Endothelial cell (in vitro differentiated cells): ENCODE results near the gene CDK11A. TPM values are rescaled to one million over a fixed set of nuclear protein-coding genes. Genes with fewer than 3 reads are reported as not detected.
"Not testable (repeated sequence)": the region's sequence is repeated elsewhere in the genome, so short reads cannot be mapped to it uniquely, and the experiment has no call there.

Source experiments
- DNase-seq: peaks from one replicate; pipeline ENCODE4 v3.0.0; 2021; ENCODE audit warnings: low spot score
- H3K27ac Mint-ChIP-seq: one replicate; pipeline ENCODE4 v1.8.0; 2021; ENCODE audit warnings: mixed read lengths, inconsistent platforms; ENCODE audit not compliant: unreplicated experiment
- H3K27me3 Mint-ChIP-seq: one replicate; pipeline ENCODE4 v1.8.0; 2021; ENCODE audit warnings: mild to moderate bottlenecking, moderate library complexity, mixed read lengths, inconsistent platforms; ENCODE audit not compliant: unreplicated experiment
- H3K36me3 Mint-ChIP-seq: one replicate; pipeline ENCODE4 v1.8.0; 2021; ENCODE audit warnings: mild to moderate bottlenecking, low read depth, mixed read lengths, inconsistent platforms; ENCODE audit not compliant: unreplicated experiment
- H3K4me1 Mint-ChIP-seq: one replicate; pipeline ENCODE4 v1.8.0; 2021; ENCODE audit warnings: mild to moderate bottlenecking, mixed read lengths, inconsistent platforms; ENCODE audit not compliant: unreplicated experiment
- H3K4me3 Mint-ChIP-seq: one replicate; pipeline ENCODE4 v1.8.0; 2021; ENCODE audit warnings: mild to moderate bottlenecking, mixed read lengths, inconsistent platforms; ENCODE audit not compliant: unreplicated experiment
- H3K9me3 Mint-ChIP-seq: one replicate; pipeline ENCODE4 v1.8.0; 2021; ENCODE audit warnings: mixed read lengths, inconsistent platforms; ENCODE audit not compliant: unreplicated experiment
- total RNA-seq: library from RNA; stranded (reverse); fragmentation: NEBNext Ultra II Directional; extraction: Animal tissue kit (Norgen Biotek cat#: 25700); gene quantifications from one replicate; pipeline ENCODE4 v1.2.1, GENCODE V29; 2021; ENCODE audit not compliant: unreplicated experiment
- TF ChIP-seq, protein P1 (sequence below): fragments of 200-600 bp; sonication (generic); IDR thresholded peaks from one replicate; pipeline ENCODE4 v1.5.0; 2021; ENCODE audit warnings: antibody characterized with exemption; ENCODE audit not compliant: unreplicated experiment

The CDK11A gene
- total RNA-seq, 1 donor from 2014 or later, result 109 TPM

DNA sequence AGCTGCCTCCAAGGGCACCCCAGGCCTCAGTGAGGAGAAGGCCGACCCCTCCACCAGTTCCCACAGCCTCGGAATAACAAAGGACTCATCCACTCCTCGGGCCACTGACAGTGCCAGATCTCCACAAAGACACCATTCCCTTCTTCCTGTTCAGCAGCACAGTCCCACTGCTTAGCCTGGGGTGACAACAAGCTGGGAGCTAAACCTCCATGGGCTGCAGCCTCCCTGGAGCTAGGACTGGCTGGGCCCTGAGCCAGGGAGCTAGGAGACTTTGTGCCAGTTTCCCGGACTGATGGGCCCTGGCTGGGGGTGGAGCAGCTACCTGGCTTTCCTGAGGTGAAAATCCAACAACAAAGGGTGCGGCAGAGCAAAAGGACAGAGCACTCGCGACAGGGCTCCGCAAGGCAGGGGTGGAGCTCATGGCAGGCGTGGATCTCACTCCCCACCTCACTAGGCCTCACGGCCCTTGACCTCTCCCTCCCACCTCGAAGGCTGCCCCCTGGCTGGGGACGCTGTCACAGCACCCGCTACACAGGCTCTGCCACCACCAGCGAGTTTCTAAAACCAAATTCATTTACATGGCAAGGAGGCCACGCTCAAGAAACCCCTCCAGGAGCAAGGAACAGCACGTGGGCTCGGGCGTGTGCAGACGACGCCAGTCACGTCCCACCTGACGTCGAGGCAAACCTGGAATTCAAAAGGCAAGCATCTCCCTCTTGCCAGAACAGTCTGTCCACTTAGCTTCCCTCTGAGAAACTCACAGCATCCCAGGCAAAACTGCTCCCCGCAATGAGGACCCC is 45.4 kb downstream of the CDK11A start:
- H3K4me3 Mint-ChIP-seq, result peak overlapping the region; percentile 73
- peak; percentile 73 for DNase-seq
- peak overlapping the region; percentile 97 for H3K27ac Mint-ChIP-seq
- peaks cover 14% of the 10 kb centered on the region for H3K27me3 Mint-ChIP-seq
- H3K4me1 Mint-ChIP-seq, result peaks cover 51% of the 10 kb centered on the region
- no peaks in the 10 kb centered on the region for H3K9me3 Mint-ChIP-seq
- peaks cover 13% of the 10 kb centered on the region for H3K36me3 Mint-ChIP-seq
- TF ChIP-seq, protein P1, sequence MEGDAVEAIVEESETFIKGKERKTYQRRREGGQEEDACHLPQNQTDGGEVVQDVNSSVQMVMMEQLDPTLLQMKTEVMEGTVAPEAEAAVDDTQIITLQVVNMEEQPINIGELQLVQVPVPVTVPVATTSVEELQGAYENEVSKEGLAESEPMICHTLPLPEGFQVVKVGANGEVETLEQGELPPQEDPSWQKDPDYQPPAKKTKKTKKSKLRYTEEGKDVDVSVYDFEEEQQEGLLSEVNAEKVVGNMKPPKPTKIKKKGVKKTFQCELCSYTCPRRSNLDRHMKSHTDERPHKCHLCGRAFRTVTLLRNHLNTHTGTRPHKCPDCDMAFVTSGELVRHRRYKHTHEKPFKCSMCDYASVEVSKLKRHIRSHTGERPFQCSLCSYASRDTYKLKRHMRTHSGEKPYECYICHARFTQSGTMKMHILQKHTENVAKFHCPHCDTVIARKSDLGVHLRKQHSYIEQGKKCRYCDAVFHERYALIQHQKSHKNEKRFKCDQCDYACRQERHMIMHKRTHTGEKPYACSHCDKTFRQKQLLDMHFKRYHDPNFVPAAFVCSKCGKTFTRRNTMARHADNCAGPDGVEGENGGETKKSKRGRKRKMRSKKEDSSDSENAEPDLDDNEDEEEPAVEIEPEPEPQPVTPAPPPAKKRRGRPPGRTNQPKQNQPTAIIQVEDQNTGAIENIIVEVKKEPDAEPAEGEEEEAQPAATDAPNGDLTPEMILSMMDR, result peak; percentile 39

DNA sequence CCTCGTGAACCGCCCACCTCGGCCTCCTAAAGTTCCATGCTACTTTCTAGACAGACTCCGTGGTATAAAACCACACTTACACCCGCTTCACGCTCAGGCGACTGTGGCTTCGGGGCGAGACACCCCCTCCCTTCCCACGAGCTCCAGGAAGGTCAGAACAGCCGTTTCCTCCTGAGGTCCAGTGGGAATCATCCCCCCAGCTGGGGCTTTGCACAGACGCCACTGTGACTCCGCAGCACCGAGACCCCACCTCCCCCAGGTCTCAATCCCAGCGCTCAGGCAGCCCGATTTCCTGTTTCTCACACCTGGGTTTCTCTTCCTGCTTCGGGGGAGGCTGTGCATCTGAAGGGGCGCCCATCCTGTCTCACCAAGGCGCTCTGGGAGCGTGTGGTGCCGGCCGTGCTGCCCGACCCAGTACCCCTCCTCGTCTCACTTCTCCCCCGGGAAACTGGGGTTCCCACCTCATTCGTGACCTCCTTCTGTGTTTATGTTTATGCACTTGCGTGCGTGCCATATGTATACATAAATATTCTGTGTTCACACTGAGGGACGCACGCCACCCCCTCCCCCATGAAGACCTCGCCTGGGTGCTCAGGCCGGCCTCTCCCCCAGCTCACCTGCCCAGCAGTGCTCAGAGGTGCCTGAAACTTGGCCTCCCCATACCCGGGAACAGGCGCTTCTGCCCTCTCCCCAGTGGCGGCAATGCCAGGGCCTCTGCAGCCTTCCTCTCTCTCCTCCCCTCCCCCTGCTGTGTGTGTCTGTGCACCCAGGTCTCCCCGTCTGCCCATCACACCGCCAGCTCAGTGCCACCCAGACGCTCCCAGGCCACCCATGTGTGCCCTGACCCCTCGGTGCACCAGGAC is 46.2 kb downstream of the CDK11A start:
- Mint-ChIP-seq H3K36me3 (peaks cover 13% of the 10 kb centered on the region), H3K4me1 (peaks cover 45% of the 10 kb centered on the region), H3K27me3 (peaks cover 14% of the 10 kb centered on the region), H3K27ac (peak overlapping the region; percentile 97), H3K4me3 (peak overlapping the region; percentile 87), H3K9me3 (no peaks in the 10 kb centered on the region)
- DNase-seq, result peak; percentile 63
- TF ChIP-seq, protein P1, result no peak

DNA sequence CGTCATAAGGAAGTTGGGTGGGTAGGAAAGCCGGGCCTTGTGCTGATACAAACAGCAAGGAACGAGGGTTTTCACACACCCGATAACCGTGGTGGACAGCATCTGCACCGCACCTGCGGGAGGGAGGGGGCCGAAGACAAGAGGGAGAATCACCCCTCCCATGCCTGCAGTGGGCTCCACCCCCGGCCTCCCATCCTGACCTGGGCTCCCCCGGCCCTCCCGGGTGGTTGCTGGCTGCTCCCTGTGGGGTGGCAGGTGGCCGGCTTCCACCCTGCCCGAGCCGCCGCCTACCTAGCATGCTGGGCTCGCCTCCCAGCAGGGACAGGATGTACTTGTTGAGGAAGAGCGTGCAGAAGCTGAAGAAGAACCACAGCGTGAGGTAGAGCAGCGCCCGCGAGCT is 48.1 kb downstream of the CDK11A start:
- not testable (repeated sequence) for H3K4me3 Mint-ChIP-seq, DNase-seq, H3K9me3 Mint-ChIP-seq, H3K27ac Mint-ChIP-seq
- H3K27me3 Mint-ChIP-seq, result peaks cover 14% of the 10 kb centered on the region
- peaks cover 43% of the 10 kb centered on the region for H3K4me1 Mint-ChIP-seq
- H3K36me3 Mint-ChIP-seq, result peaks cover 16% of the 10 kb centered on the region

DNA sequence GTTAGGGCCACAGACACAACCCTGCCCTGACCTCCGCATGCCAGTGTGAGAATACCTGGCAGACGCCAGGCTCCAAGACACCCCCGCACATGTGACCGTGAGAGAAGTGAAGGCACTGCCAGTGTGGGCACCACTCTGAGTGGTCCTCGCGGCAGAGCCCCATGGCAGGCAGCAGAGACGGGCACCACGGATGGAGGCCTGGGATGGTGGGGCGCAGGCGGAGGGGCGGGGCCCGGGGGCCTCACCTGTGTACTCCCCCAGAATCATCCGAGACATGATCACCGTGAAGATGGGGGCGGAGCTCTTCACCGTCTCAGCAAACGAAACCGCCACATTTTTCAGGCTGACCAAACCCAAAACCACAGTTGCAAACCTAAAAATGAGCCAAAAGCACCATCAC is 48.9 kb downstream of the CDK11A start:
- not testable (repeated sequence) for DNase-seq, H3K9me3 Mint-ChIP-seq, H3K27ac Mint-ChIP-seq, H3K4me3 Mint-ChIP-seq
- Mint-ChIP-seq H3K4me1 (peaks cover 42% of the 10 kb centered on the region), H3K27me3 (peaks cover 14% of the 10 kb centered on the region), H3K36me3 (peaks cover 16% of the 10 kb centered on the region)

DNA sequence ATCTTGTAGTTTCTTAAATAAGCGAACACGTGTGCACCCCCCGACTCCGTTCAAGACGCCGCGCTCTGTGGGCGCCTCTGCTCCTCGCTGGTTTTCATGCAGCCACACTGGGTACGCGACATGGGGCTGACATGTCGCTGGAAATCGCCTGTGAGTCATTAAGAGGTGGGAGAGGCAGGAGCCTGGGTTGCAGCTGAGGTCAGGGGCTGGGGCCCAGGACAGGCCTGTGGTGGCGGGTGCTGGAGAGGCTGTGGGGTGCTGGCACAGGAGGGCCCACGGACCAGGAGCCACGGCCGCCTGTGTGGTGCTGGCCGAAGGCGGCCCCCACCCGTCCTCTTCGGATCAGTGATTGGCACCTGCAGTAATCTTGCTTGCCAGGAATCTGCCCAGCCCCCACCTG is 49.4 kb downstream of the CDK11A start:
- Mint-ChIP-seq H3K27me3 (peaks cover 14% of the 10 kb centered on the region), H3K4me1 (peaks cover 46% of the 10 kb centered on the region)
- DNase-seq, result not testable (repeated sequence)

DNA sequence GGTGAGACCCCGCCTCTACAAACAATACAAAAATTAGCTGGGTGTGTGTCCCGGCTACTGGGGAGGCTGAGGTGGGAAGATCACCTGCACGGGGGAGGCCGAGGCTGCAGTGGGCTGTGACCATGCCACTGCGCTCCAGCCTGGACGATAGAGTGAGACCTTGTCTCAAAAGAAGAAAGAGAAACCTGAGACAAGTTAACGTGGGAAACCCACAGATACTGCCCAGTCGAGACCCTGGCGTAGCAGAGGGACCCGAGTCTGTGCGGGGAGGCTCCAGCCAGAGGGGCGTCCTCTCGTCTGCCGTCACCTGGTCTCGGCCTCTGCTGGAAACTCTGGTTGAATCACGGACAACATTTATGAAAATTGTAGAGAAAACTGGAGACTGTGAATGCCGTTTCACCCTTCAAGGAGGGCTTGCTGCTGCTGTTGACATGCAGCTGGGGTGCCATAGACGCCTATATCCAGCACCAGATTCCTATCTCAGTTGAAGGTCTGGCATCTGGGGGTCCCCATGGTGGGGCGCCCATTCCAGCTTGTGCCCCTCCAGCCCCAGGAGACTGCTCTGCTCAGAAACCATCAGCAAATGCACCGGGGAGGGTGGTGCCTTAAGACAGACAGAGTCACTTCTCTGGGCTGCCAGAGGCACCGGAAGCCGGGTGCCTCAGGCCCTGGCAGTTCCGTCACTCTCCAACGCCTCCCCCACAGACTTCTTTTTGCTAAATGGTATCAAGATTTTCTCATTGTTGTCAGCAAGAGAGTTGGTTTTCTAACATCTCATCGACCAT is 51.8 kb downstream of the CDK11A start:
- H3K4me3 Mint-ChIP-seq, result no peak overlapping the region
- peaks cover 19% of the 10 kb centered on the region for H3K36me3 Mint-ChIP-seq
- no peak overlapping the region for H3K27ac Mint-ChIP-seq
- H3K4me1 Mint-ChIP-seq, result peaks cover 25% of the 10 kb centered on the region
- no peaks in the 10 kb centered on the region for H3K9me3 Mint-ChIP-seq
- H3K27me3 Mint-ChIP-seq, result peaks cover 5% of the 10 kb centered on the region
- DNase-seq, result no peak
- TF ChIP-seq, protein P1, result no peak

More for the DNA sequence above, 49.4 kb downstream of the CDK11A start:
- H3K27ac Mint-ChIP-seq, H3K9me3 Mint-ChIP-seq, H3K4me3 Mint-ChIP-seq: not testable (repeated sequence)
- H3K36me3 Mint-ChIP-seq, result peaks cover 19% of the 10 kb centered on the region
